ENCODE measurements around the gene ST7. TPM values are rescaled to one million over a fixed set of nuclear protein-coding genes. Genes with fewer than 3 reads are reported as not detected.

Gene ST7
- polyA plus RNA-seq, 1 donor from 2014 or later: 76.8 TPM

DNA sequence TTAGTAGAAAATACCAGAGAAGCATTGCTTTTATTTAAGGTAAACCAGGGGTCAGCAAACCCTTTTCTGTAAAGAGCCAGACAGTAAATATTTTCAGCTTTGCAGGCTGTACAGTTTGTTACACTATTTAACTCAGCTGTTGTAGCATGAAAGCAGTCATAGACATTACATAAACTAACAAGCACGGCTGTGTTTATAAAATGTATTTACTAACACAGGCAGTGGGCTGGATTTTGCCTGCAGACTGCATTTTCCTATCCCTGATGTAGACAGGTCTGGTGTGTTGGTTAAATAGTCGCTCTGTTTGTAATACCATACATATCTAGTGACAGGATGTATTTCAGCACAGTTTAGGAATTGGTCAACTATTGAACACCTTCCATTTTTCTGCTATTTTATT lies 129.3 kb downstream of the ST7 start:
- no peaks in the 10 kb centered on the region for H3K36me3 ChIP-seq (ENCODE audit: insufficient read depth, low read length)
- peaks cover 29% of the 10 kb centered on the region for H4K20me1 ChIP-seq (ENCODE audit: insufficient read depth)
- H2AFZ ChIP-seq (ENCODE audit: low read depth, low read length): no peak overlapping the region
- no peak overlapping the region for H3K4me2 ChIP-seq (ENCODE audit: low read length)
- H3K27me3 ChIP-seq (ENCODE audit: insufficient read depth, low read depth, low read length): no peaks in the 10 kb centered on the region
- TF ChIP-seq MXI1 (conservative IDR thresholded peaks at IDR 0.05; ENCODE audit: poor library complexity, severe bottlenecking) (no peak), POLR2AphosphoS5 (IDR thresholded peaks at IDR 0.05) (no peak), TAF1 (IDR thresholded peaks at IDR 0.05; ENCODE audit: low read depth) (no peak), EZH2 (IDR thresholded peaks at IDR 0.05; ENCODE audit: borderline replicate concordance, insufficient read depth, low read length, poor library complexity, severe bottlenecking) (no peak), SMC3 (conservative IDR thresholded peaks at IDR 0.05; ENCODE audit: poor library complexity) (no peak), RAD21 (conservative IDR thresholded peaks at IDR 0.05) (no peak)
- TF ChIP-seq, protein P1, sequence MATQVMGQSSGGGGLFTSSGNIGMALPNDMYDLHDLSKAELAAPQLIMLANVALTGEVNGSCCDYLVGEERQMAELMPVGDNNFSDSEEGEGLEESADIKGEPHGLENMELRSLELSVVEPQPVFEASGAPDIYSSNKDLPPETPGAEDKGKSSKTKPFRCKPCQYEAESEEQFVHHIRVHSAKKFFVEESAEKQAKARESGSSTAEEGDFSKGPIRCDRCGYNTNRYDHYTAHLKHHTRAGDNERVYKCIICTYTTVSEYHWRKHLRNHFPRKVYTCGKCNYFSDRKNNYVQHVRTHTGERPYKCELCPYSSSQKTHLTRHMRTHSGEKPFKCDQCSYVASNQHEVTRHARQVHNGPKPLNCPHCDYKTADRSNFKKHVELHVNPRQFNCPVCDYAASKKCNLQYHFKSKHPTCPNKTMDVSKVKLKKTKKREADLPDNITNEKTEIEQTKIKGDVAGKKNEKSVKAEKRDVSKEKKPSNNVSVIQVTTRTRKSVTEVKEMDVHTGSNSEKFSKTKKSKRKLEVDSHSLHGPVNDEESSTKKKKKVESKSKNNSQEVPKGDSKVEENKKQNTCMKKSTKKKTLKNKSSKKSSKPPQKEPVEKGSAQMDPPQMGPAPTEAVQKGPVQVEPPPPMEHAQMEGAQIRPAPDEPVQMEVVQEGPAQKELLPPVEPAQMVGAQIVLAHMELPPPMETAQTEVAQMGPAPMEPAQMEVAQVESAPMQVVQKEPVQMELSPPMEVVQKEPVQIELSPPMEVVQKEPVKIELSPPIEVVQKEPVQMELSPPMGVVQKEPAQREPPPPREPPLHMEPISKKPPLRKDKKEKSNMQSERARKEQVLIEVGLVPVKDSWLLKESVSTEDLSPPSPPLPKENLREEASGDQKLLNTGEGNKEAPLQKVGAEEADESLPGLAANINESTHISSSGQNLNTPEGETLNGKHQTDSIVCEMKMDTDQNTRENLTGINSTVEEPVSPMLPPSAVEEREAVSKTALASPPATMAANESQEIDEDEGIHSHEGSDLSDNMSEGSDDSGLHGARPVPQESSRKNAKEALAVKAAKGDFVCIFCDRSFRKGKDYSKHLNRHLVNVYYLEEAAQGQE (IDR thresholded peaks at IDR 0.05; ENCODE audit: borderline replicate concordance): no peak
- TF ChIP-seq, protein P2, sequence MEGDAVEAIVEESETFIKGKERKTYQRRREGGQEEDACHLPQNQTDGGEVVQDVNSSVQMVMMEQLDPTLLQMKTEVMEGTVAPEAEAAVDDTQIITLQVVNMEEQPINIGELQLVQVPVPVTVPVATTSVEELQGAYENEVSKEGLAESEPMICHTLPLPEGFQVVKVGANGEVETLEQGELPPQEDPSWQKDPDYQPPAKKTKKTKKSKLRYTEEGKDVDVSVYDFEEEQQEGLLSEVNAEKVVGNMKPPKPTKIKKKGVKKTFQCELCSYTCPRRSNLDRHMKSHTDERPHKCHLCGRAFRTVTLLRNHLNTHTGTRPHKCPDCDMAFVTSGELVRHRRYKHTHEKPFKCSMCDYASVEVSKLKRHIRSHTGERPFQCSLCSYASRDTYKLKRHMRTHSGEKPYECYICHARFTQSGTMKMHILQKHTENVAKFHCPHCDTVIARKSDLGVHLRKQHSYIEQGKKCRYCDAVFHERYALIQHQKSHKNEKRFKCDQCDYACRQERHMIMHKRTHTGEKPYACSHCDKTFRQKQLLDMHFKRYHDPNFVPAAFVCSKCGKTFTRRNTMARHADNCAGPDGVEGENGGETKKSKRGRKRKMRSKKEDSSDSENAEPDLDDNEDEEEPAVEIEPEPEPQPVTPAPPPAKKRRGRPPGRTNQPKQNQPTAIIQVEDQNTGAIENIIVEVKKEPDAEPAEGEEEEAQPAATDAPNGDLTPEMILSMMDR (IDR thresholded peaks at IDR 0.05; ENCODE audit: poor library complexity, severe bottlenecking): no peak
- H3K9me2 ChIP-seq (ENCODE audit: insufficient read depth, low read length): peaks cover 2% of the 10 kb centered on the region
- H3K79me2 ChIP-seq (replicated peaks; ENCODE audit: insufficient read depth, low read length): peaks cover 40% of the 10 kb centered on the region
- no peak overlapping the region for H3K27ac ChIP-seq (ENCODE audit: low read length)
- H3F3A ChIP-seq (ENCODE audit: insufficient read depth, low read length, poor library complexity, severe bottlenecking): peaks cover 5% of the 10 kb centered on the region
- H3K9ac ChIP-seq (ENCODE audit: low read length): no peak overlapping the region
- H3K9me3 ChIP-seq (ENCODE audit: low read length): no peaks in the 10 kb centered on the region
- no peak overlapping the region for H3K4me3 ChIP-seq (ENCODE audit: low read length)

DNA sequence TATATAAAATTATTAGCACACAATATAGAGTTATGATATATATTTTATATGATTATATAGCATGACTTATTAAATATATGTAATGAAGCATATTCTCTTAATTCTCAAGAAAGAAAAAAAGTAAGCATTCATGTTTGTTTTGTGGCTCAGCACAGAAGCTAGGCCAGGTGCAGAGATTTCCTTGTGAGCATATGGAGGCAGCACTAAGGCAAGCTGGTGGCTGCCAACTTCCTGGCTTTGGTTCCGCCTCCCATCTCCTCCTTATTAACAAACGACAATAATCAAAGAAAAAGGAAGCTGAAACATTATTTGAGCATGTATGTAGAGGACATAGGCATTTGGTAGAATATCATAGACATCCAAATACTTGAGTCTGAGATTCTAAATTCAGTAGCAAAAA lies 130.3 kb downstream of the ST7 start:
- Histone ChIP-seq H3K9me2 (ENCODE audit: insufficient read depth, low read length) (no peaks in the 10 kb centered on the region), H3K4me3 (ENCODE audit: low read length) (no peak overlapping the region), H3K27me3 (ENCODE audit: insufficient read depth, low read depth, low read length) (no peaks in the 10 kb centered on the region), H3K79me2 (replicated peaks; ENCODE audit: insufficient read depth, low read length) (peaks cover 44% of the 10 kb centered on the region), H2AFZ (ENCODE audit: low read depth, low read length) (no peak overlapping the region), H4K20me1 (ENCODE audit: insufficient read depth) (peaks cover 20% of the 10 kb centered on the region), H3K9me3 (ENCODE audit: low read length) (no peaks in the 10 kb centered on the region), H3F3A (ENCODE audit: insufficient read depth, low read length, poor library complexity, severe bottlenecking) (peaks cover 5% of the 10 kb centered on the region), H3K4me2 (ENCODE audit: low read length) (no peak overlapping the region), H3K27ac (ENCODE audit: low read length) (no peak overlapping the region), H3K36me3 (ENCODE audit: insufficient read depth, low read length) (no peaks in the 10 kb centered on the region), H3K9ac (ENCODE audit: low read length) (no peak overlapping the region)
- TF ChIP-seq EZH2 (IDR thresholded peaks at IDR 0.05; ENCODE audit: borderline replicate concordance, insufficient read depth, low read length, poor library complexity, severe bottlenecking): no peak
- TF ChIP-seq, protein P1 (IDR thresholded peaks at IDR 0.05; ENCODE audit: borderline replicate concordance): no peak
- TF ChIP-seq SMC3 (conservative IDR thresholded peaks at IDR 0.05; ENCODE audit: poor library complexity): no peak
- no peak for TF ChIP-seq MXI1 (conservative IDR thresholded peaks at IDR 0.05; ENCODE audit: poor library complexity, severe bottlenecking)
- TF ChIP-seq RAD21 (conservative IDR thresholded peaks at IDR 0.05): no peak
- no peak for TF ChIP-seq TAF1 (IDR thresholded peaks at IDR 0.05; ENCODE audit: low read depth)
- TF ChIP-seq, protein P2 (IDR thresholded peaks at IDR 0.05; ENCODE audit: poor library complexity, severe bottlenecking): no peak
- no peak for TF ChIP-seq POLR2AphosphoS5 (IDR thresholded peaks at IDR 0.05)
- TF ChIP-seq EP300 (conservative IDR thresholded peaks at IDR 0.05; ENCODE audit: poor library complexity, severe bottlenecking): no peak
